ENCODE measurements around the gene FTH1. TPM values are rescaled to one million over a fixed set of nuclear protein-coding genes. Genes with fewer than 3 reads are reported as not detected.

Gene FTH1
- total RNA-seq, 1 donor, result 1,813 TPM

DNA sequence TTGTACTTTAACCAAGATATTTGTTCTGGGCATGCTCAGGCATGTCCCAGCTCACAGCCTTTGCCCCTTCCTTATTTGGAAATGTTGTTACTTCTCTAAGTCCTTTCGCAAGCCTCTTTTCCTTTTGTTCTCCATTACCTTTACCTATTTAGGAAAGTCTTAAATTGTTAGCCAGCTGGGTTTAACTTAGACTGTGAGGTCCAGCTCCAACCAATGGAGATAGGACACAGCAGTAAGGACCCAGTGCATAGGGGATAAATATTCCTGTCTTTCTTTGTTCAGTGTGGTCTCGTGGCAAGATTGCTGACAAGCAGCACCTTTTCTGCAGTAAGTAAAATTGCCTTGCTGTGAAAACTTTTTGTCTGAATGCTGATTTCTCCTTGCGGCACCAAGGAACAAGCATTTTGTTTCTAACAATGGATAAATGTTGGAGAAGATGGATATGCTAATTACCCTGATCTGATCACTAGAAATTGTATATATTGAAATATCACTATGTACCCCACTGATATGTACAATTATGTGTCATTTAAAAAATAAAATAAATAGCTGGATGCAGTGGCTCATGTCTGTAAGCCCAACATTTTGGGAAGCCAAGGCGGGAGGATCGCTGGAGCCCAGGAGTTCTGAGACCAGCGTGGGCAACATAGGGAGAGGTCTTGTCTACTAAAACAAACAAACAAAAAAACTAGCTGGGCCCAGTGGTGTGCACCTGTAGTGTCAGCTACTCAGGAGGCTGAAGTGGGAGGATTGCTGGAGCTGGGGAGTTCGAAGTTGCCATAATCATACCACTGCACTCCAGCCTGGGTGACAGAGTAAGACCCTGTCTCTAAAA, 31.9 kb upstream of the FTH1 start:
- DNase-seq (ENCODE audit: low read depth), result no peak
- TF ChIP-seq CTCF (IDR thresholded peaks at IDR 0.05; ENCODE audit: insufficient read depth, low read length), result no peak
- H3K4me3 ChIP-seq (ENCODE audit: low read depth, low read length), result no peak overlapping the region

GRCh38 chr11:61996933-61997332, 29.5 kb upstream of the FTH1 start:
- no peak overlapping the region for H3K4me3 ChIP-seq (ENCODE audit: low read depth, low read length)
- DNase-seq (ENCODE audit: low read depth), result no peak
- TF ChIP-seq CTCF (IDR thresholded peaks at IDR 0.05; ENCODE audit: insufficient read depth, low read length), result no peak

DNA sequence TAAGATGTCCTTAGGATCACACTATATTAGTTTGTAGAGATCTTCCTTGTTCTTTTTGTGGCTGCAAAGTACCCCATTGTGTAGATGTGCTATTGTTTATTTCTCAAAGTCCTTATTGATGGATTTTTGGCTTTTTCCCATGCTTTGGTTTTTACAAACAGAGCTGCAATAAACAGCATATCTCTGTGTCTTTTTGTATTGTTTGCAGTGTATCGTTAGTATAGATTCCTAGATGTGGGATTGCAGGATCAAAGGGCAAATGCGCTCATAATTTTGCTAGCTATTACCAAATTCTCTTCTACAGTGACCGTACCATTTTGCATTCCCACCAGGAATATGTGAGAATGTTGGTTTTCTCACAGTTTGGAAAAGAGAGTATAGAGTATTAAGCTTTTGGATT, 27.5 kb upstream of the FTH1 start:
- DNase-seq (ENCODE audit: low read depth), result no peak
- TF ChIP-seq CTCF (IDR thresholded peaks at IDR 0.05; ENCODE audit: insufficient read depth, low read length), result no peak
- no peak overlapping the region for H3K4me3 ChIP-seq (ENCODE audit: low read depth, low read length)

DNA sequence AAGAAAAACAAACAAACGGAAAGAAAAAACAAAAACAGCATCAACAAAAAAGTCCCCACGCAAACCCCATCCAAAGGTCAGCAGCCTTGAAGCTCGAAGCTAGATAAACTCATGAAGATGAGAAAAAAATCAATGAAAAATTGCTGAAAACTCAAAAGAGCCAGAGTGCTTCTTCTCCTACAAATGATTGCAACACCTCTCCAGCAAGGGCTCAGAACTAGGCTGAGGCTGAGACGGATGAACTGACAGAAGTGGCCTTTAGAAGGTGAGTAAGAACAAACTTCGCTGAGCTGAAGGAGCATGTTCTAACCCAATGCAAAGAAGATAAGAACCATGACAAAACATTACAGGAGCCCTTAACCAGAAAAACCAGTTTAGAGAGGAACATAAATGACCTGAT, 18.4 kb upstream of the FTH1 start:
- DNase-seq (ENCODE audit: low read depth), result no peak
- H3K4me3 ChIP-seq (ENCODE audit: low read depth, low read length), result no peak overlapping the region
- TF ChIP-seq CTCF (IDR thresholded peaks at IDR 0.05; ENCODE audit: insufficient read depth, low read length), result no peak

GRCh38 chr11:61983419-61983818, 16.0 kb upstream of the FTH1 start:
- H3K4me3 ChIP-seq (ENCODE audit: low read depth, low read length), result no peak overlapping the region
- no peak for DNase-seq (ENCODE audit: low read depth)
- TF ChIP-seq CTCF (IDR thresholded peaks at IDR 0.05; ENCODE audit: insufficient read depth, low read length), result no peak

GRCh38 chr11:61980783-61981541, 13.5 kb upstream of the FTH1 start:
- H3K4me3 ChIP-seq (ENCODE audit: low read depth, low read length), result no peak overlapping the region
- no peak for TF ChIP-seq CTCF (IDR thresholded peaks at IDR 0.05; ENCODE audit: insufficient read depth, low read length)
- DNase-seq (ENCODE audit: low read depth), result no peak

Data from fibroblast of the aortic adventitia (primary cell).